DOHH2 (cell line): ENCODE measurements around the gene ZNF518B.

Experiments
- H3F3A ChIP-seq: fragments of 200-600 bp; sonication (generic), shearing (Covaris generic); 2 replicates; pipeline ENCODE4 v1.6.0; 2016; ENCODE audit warnings: antibody characterized with exemption, mild to moderate bottlenecking; ENCODE audit not compliant: control insufficient read depth, insufficient read depth
- H3K27ac ChIP-seq: fragments of 200-600 bp; sonication (generic); 2 replicates; pipeline ENCODE4 v1.5.1; 2014; ENCODE audit warnings: low read depth, mild to moderate bottlenecking, low read length, moderate library complexity
- H3K27me3 ChIP-seq: fragments of 200-600 bp; sonication (generic); 2 replicates; pipeline ENCODE4 v1.6.1; 2014; ENCODE audit warnings: mild to moderate bottlenecking, low read length, mixed read lengths; ENCODE audit not compliant: control insufficient read depth
- H3K36me3 ChIP-seq: fragments of 200-600 bp; sonication (generic); 2 replicates; pipeline ENCODE4 v1.6.1; 2014; ENCODE audit warnings: mild to moderate bottlenecking, low read length, moderate library complexity, mixed read lengths; ENCODE audit not compliant: control insufficient read depth
- H3K4me1 ChIP-seq: fragments of 200-600 bp; sonication (generic); 2 replicates; pipeline ENCODE4 v1.6.1; 2014; ENCODE audit warnings: mild to moderate bottlenecking, low read length, mixed read lengths; ENCODE audit not compliant: control insufficient read depth
- H3K4me2 ChIP-seq: fragments of 200-600 bp; sonication (generic); 2 replicates; pipeline ENCODE4 v1.6.0; 2014; ENCODE audit warnings: mild to moderate bottlenecking, low read length, moderate library complexity
- H3K4me3 ChIP-seq: fragments of 200-600 bp; sonication (generic); 2 replicates; pipeline ENCODE4 v1.5.1; 2014; ENCODE audit warnings: mild to moderate bottlenecking, low read length, mixed read lengths
- H3K79me2 ChIP-seq: fragments of 200-600 bp; sonication (generic); 2 replicates; pipeline ENCODE4 v1.6.1; 2014; ENCODE audit warnings: mild to moderate bottlenecking, low read length, mixed read lengths; ENCODE audit not compliant: control insufficient read depth
- H3K9me2 ChIP-seq: fragments of 200-600 bp; sonication (generic); replicated peaks from 2 replicates; pipeline ENCODE4 v1.6.1; 2014; ENCODE audit warnings: mild to moderate bottlenecking, low read length, mixed read lengths; ENCODE audit not compliant: control insufficient read depth
- H3K9me3 ChIP-seq: fragments of 200-600 bp; sonication (generic); 2 replicates; pipeline ENCODE4 v1.6.1; 2014; ENCODE audit warnings: antibody characterized with exemption, low read length, mixed read lengths; ENCODE audit not compliant: control insufficient read depth, insufficient read depth
- H4K20me1 ChIP-seq: fragments of 200-600 bp; sonication (generic); 2 replicates; pipeline ENCODE4 v1.6.0; 2014; ENCODE audit warnings: low read depth, mild to moderate bottlenecking, antibody characterized with exemption, low read length, moderate library complexity; ENCODE audit not compliant: control insufficient read depth, insufficient read depth
- CTCF ChIP-seq: fragments of 200-600 bp; sonication (generic); IDR thresholded peaks from one replicate; pipeline ENCODE4 v1.5.1; 2014; ENCODE audit warnings: antibody characterized with exemption, mild to moderate bottlenecking, low read depth, low read length; ENCODE audit not compliant: poor library complexity, severe bottlenecking
- EZH2phosphoT487 ChIP-seq: fragments of 200-600 bp; sonication (generic); IDR thresholded peaks from 2 replicates; pipeline ENCODE4 v1.6.1; 2017; ENCODE audit warnings: borderline replicate concordance, mild to moderate bottlenecking, antibody characterized with exemption, low read length, moderate library complexity, mixed read lengths

ZNF518B gene

GRCh38 chr4:10454726-10455125 is 2.5 kb downstream of the ZNF518B start:
- peaks cover 35% of the 10 kb centered on the region for H3K36me3 ChIP-seq
- H3K4me2 ChIP-seq = no peak overlapping the region
- H4K20me1 ChIP-seq = no peaks in the 10 kb centered on the region
- H3K4me1 ChIP-seq = peaks cover 15% of the 10 kb centered on the region
- H3K9me3 ChIP-seq = no peaks in the 10 kb centered on the region
- no peaks in the 10 kb centered on the region for H3K9me2 ChIP-seq
- 0 out of 2 replicates have a peak, but pooled peaks cover 2% of the 10 kb centered on the region for H3F3A ChIP-seq
- no peak for TF ChIP-seq EZH2phosphoT487
- TF ChIP-seq CTCF = no peak
- H3K4me3 ChIP-seq = no peak overlapping the region
- H3K79me2 ChIP-seq = peaks cover 22% of the 10 kb centered on the region
- H3K27ac ChIP-seq = no peak overlapping the region
- H3K27me3 ChIP-seq = no peaks in the 10 kb centered on the region

GRCh38 chr4:10454121-10454520 is 3.1 kb downstream of the ZNF518B start:
- peaks cover 22% of the 10 kb centered on the region for H3K79me2 ChIP-seq
- H3K27ac ChIP-seq = no peak overlapping the region
- H3K27me3 ChIP-seq = no peaks in the 10 kb centered on the region
- H3K9me2 ChIP-seq = no peaks in the 10 kb centered on the region
- no peaks in the 10 kb centered on the region for H4K20me1 ChIP-seq
- no peak overlapping the region for H3K4me3 ChIP-seq
- no peak for TF ChIP-seq EZH2phosphoT487
- no peak for TF ChIP-seq CTCF
- 0 out of 2 replicates have a peak, but pooled peaks cover 2% of the 10 kb centered on the region for H3F3A ChIP-seq
- H3K4me1 ChIP-seq = peaks cover 15% of the 10 kb centered on the region
- H3K9me3 ChIP-seq = no peaks in the 10 kb centered on the region
- no peak overlapping the region for H3K4me2 ChIP-seq
- peaks cover 36% of the 10 kb centered on the region for H3K36me3 ChIP-seq

GRCh38 chr4:10448991-10449390 is 8.2 kb downstream of the ZNF518B start:
- H3K36me3 ChIP-seq = peaks cover 50% of the 10 kb centered on the region
- no peak overlapping the region for H3K27ac ChIP-seq
- no peaks in the 10 kb centered on the region for H3K9me2 ChIP-seq
- no peaks in the 10 kb centered on the region for H3K4me1 ChIP-seq
- H4K20me1 ChIP-seq = no peaks in the 10 kb centered on the region
- no peaks in the 10 kb centered on the region for H3F3A ChIP-seq
- no peaks in the 10 kb centered on the region for H3K9me3 ChIP-seq
- no peak for TF ChIP-seq CTCF
- H3K79me2 ChIP-seq = no peaks in the 10 kb centered on the region
- H3K27me3 ChIP-seq = no peaks in the 10 kb centered on the region
- H3K4me3 ChIP-seq = no peak overlapping the region
- no peak overlapping the region for H3K4me2 ChIP-seq

GRCh38 chr4:10442976-10443375 is 14.2 kb downstream of the ZNF518B start:
- Histone ChIP-seq H4K20me1 (no peaks in the 10 kb centered on the region), H3K9me3 (no peaks in the 10 kb centered on the region), H3K36me3 (peaks cover 30% of the 10 kb centered on the region), H3K27ac (no peak overlapping the region), H3K4me3 (no peak overlapping the region), H3K27me3 (no peaks in the 10 kb centered on the region), H3K9me2 (no peaks in the 10 kb centered on the region), H3K79me2 (no peaks in the 10 kb centered on the region), H3K4me1 (no peaks in the 10 kb centered on the region), H3K4me2 (no peak overlapping the region), H3F3A (no peaks in the 10 kb centered on the region)
- TF ChIP-seq CTCF (no peak), EZH2phosphoT487 (no peak)
